HG03354 (cell line): ENCODE results near the gene BAZ2A.

ENCODE experiments used
- ATAC-seq: cut with Tn5 transposase; IDR thresholded peaks from one replicate; pipeline ENCODE4 v1.9.1; 2021; ENCODE audit warnings: mild to moderate bottlenecking; ENCODE audit not compliant: unreplicated experiment, poor library complexity, severe bottlenecking

BAZ2A gene

DNA sequence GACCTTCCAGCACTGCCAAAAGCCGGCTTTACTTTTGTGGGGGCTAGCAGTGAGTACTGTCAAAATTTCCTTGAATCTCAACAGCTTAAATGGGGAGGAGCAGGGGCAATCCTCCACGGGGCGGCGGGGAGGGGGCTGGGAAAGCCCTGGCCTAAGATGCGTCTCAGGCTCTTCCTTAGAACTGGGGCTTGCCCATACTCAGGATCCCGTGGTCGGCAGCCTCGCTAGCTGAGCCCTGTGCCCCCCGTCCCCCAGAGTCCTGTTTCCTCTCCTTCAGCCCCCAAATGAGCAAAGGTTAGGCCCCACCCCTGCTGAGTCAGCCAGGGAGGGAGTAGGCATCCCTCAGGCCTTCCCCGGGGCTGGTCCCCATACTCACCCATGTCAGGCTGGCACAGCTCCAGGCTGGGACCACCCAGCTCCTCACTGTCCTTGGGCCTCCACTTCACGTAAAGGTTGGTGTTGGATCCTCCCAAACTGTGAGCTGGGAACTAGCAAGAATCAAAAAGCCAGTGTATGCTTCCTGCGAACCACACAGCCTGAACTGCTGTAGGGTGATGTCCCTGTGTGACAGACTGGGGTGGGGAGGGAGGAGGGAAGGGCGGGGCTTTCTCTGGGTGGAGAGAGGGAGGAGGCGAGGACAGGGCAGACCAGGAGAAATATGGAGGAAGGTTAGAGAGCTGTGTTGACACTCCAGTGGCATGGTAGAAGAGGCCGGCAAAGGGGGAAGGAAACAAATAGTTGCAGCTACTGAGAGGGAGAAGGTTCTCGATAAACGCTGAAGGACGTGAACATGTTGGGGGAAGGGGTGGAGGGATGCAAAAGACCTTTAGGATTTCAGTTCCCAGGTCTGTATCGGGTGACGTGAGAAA, 5.9 kb upstream of the BAZ2A start:
- peak; percentile 44 for ATAC-seq

DNA sequence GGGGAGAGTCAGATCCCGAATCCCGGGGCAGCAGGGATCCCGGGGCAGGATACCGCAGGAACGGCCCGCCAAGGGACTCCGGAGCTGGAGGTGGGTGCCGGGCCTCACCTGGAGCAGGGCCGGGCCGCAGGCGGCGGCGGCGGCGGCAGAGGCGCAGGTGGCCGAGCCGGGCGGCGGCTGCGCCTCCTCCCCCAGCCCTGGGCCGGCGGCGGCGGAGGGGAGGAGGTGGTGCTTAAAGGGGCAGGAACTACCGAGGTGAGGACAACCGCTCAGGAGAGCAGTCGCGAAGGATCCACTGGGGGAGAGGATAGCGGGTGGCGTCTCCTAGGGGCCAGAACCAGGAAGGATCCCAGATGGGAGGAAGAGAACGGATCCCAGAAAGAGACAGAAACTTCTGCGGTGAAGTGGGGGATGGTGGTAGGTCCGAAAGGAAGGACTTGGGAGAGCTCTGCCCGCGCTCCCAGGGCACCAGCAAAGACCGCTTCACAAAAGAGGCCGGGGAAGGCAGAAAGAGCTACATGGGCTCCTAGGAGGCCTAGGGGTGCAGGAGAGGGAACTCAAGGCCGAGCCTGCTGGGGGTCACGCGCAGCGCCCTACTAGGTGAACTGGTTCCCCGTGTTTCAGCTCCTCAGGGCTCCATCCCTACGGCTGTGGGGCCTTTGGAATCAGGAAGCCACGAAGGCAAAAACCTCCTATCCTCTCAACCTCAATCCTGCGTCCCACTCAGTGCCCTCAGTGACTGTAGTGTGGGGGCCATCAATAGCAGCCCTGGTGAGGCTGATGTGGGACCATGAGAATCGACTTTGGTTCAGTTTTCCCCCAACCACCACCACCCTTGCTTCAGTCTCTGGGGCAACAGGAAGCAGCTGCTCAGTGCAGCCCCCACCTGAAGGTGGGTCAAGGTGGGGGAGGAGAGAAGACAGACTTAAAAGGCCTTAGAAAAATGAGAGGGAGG, 5.0 kb upstream of the BAZ2A start:
- peak; percentile 36 for ATAC-seq

DNA sequence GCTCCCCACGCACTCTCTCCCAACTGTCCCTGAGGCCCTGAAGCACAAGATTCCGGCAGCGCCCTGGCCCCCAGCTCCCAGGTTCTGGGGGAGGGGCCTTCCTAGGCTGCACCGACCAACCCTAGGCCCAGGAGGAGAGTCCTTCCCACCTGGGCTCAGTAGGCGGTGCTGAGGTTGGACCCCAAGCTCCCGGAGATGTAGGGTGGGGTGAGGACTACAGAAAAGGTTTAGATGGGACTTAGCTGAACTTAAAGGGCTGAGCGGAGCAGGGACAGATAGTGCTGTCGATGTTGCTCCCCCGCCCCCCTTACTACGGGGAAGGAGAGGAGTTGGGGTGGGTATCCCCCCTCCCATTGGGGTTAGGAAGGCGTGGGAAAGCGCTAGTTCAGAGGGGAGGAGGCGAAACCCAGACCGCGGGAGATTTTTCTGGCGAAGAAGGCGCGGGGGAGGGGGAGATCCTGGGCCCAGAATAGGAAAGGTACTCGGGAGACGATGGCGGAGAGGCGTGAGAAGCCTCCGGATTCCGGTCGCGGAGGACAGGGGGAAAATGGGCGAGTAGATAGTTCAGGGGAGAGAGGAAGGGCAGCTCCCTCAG, 4.2 kb upstream of the BAZ2A start:
- ATAC-seq, result no peak

DNA sequence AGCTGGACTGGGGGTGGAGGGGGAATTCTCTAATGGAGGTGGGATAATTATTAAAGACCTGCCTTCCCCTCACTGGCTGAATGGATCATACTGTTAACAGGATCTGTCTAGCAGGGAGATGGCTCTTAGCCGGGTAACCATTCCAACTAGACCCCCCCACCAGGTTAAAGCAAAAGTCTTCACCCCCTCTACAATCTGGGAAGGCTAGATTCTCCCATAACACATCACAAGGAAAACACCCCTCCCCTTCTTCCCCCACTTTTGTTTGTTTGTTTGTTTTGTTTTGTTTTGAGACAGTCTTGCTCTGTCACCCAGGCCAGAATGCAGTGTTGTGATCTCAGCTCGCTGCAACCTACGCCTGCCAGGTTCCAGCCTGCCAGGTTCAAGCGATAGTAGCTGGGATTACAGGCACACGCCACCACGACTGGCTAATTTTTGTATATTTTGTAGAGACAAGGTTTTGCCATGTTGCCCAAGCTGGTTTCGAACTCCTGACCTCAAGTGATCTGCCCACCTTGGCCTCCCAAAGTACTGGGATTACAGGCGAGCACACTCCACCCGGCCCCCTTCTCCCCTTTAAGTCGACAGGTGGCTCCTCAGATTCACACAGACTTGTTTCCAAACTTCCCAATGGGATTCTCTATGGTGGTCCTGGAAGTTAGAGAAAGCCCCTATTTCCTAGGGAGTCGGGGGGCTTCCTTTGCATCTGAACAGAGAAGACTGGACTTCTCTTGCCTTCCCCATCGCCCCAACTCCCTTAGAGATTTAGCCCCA, 3.5 kb upstream of the BAZ2A start:
- no peak for ATAC-seq

DNA sequence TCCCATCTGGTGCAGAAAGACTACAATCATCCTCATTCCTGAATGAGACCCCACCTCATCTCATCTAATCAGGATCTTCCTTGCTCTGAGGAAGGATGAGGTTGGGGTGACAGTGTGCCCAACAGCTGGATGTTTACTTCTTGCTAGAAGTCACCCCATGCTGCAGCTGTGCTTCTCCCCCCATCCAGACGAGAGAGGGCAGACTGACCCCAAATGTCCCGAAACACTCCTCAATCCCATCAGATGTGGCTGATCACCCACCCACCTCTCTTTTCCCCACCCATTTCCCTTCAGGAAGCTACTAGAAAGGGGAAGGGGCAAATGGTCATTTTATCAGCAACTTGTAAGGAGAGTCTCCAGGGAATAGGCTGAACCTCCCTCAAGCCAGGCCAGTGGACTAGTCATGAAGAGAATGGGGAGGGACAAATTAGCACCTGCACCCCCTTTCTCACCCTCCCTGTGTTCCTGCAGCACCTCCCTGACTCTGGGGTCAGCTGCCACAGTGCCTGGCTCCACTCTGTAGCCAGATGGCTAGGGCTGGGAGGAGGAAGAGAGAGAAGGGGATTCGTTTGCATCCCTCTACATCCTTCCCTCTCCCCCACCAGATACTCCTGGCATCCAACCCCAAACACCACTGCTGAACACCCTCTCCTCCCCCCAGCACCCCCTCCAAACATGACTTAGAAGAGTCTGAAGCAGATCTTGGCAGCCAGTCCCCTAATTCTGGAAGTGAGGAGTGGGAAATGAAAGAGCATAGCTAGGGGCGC, 2.8 kb upstream of the BAZ2A start:
- no peak for ATAC-seq

DNA sequence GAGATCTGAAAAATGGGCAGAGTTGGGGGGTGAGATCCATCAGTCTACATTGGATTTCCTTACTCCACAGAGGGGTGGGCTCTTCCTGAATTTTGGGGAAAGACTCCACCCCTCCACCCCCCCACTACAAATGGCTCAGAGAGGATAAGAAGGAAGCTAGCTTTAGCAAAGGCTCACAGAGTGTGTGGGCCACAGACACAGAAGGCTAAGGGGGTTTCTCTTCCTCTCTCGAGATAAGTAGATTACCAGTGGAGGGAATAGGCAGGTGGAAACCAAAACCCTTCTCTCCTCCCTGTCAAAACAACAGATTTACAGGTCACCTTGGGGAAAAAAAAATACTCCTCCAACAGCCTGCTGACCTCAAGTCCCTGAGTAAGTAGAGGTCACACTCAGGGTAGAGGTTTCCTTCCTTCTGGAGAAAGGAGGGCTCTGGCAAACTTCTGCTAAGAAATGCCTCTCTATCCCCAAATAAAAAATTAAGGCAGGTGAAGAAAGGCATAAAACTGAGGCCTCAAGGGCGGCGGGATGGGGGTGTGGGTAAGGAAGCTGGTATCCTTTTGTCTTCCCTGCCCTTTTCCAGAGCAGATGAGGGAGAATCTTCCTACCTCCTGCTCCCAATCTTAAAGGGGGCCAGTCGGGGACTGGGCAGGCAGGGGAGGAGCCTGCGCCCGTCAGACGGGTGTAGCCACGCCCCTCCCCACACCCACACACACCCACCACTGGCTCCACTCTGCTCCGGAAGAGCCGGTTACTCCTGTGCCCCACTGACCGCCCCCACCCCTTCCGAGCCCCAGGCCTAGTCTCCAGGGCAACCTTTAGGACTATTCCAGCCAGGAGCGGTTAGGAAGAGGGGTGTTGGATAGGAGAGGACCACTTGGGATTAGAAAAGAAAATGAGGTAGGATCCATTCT, 1.9 kb upstream of the BAZ2A start:
- ATAC-seq, result peak; percentile 26

DNA sequence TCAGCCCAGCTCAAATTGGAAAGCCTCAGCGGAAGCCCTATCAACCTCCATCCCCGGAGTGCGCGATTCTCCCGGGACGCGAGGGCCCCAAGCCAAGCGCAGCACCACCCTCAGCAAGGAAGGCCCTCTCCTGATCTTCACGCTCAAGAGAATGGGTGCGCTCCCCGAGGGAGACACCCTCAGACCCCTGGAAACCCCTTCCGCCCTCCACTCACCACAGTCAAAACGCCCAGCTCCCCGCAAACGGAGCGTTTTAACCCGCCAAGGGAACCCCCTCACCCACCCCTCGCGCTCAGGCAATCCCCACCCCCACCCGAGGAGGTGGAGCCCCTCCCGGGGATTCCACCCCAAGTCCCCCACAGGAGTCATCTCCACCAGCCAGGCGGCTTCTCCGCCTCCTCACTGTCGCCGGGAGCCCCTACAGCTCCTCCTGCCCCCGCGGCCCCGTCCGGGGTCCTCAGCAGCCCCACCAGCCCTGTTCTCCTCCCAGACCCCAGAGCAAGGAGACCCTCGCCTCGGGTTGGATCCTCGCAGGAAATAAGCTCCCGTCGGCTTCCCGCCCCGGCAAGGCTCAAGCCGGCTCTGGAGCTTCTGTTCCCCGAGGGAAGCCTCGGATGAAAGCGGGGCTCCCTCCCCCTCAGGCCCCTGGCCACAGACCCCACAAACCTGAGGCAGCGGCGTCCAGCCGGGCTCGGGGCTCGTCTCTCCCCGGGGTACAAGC, 507 bp downstream of the BAZ2A start:
- ATAC-seq, result peak; percentile 8

DNA sequence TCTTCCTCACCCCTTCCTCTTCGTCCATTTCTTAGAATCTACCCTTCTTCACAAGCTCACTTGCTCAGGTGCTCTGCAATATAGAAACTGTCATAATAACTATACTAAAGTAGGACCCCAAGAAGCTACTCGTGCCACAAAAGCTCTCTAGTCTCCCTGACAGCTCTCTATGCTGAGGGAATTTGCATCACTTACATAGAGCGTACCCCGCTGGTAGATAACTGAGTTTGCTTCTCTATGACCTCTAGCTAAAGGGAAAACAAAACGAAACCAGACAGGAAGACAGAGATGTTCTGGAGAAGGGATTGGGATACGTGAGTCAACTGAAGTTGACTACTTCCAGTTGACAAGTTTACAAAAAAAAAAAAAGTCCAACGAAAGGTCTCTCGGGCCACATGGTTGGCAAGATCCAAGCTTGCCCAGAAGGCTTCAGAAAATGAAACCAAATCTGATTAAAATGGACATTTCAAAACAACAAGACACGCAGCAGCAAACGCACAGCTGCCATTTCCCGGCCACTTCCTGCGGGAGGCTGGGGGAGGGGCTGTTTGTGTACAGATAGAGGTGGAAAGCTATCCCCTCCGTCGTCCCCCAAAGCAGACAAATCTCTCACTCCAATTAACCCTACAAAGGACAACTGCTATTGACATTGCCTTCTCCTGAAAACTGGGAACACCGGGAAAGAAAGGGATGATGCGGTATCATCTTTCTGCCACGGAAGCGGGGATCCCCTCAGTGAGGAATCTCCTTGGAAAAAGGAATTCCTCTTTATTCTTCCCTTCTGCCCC, 1.3 kb downstream of the BAZ2A start:
- ATAC-seq, result no peak

DNA sequence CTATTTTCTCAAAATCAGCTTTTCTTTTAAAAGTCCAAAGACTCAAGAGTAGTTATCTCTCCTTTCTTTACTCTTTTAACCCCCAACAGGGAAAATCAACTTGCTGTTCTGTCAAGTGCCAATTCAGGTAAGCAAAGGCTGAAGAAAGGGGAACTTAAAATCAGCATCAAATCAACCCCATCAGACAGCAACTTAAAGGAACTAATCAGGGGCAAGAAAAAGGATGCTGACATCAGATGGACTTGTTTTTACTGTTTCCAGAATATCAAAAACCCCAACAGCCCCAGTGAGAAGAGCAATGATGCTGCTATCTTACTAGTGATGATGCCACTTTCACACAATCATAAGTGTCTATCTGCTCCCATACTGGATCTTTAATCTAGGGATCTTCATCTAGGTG, 3.4 kb downstream of the BAZ2A start:
- no peak for ATAC-seq

DNA sequence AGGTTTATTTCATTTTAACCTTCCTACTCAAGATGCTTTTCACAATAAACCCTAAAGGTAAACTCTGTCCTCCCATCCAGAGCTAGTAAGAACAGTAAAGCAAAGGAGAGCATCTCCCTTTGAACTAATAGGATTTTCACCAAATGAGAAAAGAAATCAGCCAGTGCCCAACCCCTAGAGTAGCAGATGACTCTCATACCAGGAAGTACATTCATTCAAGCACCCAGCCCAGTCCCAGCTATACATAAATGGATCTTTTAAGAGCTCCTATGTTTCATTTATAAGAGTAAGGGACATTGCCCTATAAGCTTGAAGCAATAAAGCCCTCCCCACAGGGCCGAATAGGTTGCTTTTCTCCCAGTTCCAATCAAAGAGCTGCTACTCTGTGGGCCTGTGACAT, 7.6 kb downstream of the BAZ2A start:
- no peak for ATAC-seq

DNA sequence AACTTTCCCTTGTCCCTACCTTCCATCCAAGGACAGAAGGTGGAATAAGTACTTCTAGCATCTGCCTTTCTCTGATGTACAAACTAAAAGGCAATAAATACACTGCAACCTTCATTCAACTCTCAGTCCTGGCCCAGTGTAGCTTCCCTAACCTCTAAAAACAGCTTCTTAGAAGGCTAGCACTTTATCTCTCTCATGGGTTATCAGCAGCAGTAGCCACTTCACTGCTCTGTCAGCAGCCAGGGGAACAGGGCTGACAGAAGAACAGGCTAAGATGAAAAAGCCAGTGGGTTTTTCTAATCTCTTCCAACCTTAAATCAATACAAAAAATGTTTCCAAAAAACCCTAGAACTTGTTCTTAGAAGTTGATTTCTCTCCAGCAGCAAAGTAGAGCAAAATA, 13.2 kb downstream of the BAZ2A start:
- ATAC-seq, result no peak

DNA sequence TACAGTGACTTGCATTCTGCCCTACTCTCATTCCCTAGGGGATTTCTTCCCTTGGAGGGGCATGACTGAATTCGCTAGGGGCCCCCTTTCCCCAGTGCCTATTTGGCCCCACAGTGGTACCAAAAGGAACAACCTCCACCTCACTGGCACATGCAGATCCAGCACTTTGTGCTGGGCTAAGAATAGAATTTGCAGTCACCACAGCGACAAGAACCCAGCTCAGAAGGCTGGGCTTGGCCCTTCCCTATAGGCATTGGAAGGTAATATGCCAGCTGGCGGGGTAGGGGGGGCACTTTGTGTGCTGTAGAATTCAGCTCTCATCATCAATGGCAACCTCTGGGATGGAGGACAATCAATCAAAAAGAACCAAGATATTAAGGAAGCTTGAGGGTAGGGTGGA, 13.9 kb downstream of the BAZ2A start:
- ATAC-seq, result no peak

DNA sequence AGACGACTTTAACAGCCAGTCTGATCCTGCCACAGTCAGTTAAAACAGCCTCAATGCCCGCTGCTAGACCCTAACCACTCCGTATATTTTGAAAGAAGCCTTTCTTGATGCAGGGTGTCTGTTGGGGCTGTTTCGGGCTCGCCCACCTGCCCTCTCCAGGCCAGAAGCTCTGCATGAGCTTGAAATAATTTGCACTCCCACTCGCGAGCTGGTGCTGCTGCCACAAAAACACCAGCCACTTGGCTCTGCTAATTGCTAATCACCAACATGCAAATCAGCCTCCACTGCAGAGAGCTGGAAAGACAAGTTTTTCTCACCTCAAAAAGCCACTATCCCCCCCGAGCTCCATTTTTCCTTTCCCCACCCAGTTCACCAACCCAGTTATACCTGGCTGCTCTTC, 15.5 kb downstream of the BAZ2A start:
- ATAC-seq, result no peak

DNA sequence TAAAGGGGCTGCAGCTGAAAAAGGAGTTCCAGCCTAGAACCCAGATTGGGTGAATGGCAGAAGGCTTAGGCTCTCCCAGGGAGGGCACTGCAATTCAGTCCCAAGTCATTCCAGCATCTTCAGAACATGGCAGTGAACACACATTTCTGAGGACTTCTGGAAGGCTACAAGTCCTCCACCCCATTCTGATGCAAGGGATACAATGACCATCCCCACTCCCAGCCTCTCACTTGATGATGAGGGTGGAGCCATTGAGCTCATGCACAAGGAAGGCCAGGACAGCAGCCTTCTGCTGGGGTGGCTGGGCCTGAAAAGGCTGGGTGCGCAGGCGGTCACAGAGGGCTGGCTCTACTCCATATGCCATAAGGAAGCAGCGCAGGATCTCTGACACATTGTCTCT, 25.8 kb downstream of the BAZ2A start:
- no peak for ATAC-seq

DNA sequence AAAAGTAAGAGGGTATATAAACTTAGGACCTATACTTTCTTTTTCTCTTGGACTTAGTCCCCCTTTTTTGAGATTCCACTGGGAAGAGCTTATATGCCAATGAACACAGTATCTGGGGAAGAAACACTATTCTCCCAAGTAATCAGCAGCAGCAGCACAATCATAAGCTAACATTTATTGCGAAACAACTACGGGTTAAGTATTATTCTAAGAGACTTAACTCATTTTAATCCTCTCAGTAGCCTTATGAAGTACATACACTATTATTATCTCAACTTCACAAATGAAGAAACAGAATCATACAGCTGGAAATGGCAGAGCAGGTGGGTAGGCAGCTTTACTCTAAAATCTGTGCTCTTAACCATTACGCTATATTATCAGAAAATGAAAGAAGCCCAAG, 27.9 kb downstream of the BAZ2A start:
- no peak for ATAC-seq

DNA sequence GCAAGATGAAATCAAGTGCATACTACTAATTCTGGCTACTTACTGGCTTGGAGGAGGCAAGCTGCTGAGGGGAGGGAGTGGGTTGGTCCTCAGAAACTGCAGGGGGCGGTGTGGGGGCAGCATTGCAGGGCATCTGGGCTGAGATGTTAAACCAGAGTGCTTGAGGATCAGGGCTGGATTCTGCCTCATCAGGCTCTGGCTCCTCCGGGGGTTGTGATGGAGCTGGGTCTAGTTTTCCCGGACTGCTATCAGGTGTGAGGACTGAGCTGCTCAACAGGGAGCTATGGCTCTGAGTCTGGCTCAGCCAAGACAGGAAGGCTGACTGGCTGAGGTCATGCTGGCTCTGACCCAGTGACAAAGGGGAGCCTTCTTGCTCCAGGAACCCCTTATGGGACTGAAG, 28.6 kb downstream of the BAZ2A start:
- no peak for ATAC-seq

DNA sequence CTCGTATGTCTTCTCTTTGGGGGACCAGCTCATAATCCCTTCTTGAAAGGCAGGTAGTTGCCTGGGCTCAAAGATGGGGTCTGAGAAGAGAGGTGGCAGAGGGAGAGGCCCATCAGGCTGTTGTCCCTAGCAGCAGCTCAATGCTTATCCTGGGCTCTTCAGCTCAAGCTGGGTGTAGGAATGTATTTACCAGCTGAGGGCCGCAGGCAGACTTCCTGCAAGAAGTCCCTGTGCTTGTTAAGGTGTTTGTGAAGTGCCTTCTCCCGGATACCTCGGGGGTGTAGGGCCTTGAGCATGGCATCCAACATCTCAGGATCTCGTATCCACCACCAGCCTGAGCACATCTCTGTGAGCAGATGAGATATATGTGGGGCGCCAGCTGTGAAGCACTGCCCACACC, 29.4 kb downstream of the BAZ2A start:
- no peak for ATAC-seq
